ENCODE measurements around the gene UMOD.

Gene UMOD

DNA sequence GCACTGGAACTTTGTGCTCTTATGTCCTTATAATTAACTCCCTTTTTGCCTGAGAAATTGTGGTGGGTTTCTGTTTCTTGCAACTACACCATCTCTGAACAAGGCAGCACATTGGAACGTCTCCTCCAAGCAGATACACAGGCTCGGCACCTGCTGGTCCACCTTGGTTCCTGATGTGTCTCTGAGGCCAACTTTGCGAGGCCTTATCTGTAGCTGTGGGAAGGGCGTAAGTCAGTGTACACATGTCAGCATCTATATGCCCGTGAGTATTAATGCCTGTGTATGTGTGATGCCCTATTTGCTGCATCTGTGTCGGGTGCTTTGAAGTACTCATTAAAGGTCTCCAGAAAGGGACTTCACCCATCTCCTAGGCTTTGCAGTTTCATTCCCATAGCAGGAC lies 42.7 kb downstream of the UMOD start:
- DNase-seq (ENCODE audit: low read depth, low spot score), result no peak
- no peak overlapping the region for H3K9ac ChIP-seq (ENCODE audit: insufficient read length, low read depth)
- H3K36me3 ChIP-seq (ENCODE audit: insufficient read depth, insufficient read length, low read length), result no peaks in the 10 kb centered on the region
- no peak for TF ChIP-seq SUZ12 (IDR thresholded peaks at IDR 0.05; ENCODE audit: extremely low read depth, insufficient read depth, insufficient read length)
- no peak for TF ChIP-seq ZNF274 (IDR thresholded peaks at IDR 0.05; ENCODE audit: low read depth, low read length)
- no peak for TF ChIP-seq YY1 (IDR thresholded peaks at IDR 0.05; ENCODE audit: insufficient read depth, insufficient read length)
- H3K4me1 ChIP-seq (ENCODE audit: insufficient read depth, insufficient read length), result no peaks in the 10 kb centered on the region
- no peaks in the 10 kb centered on the region for H3K27me3 ChIP-seq (ENCODE audit: insufficient read depth, insufficient read length)
- peaks cover 10% of the 10 kb centered on the region; the same call in 1 of the 2 replicates for H3K9me3 ChIP-seq (ENCODE audit: insufficient read depth, low read length)
- no peak overlapping the region for H3K4me3 ChIP-seq (ENCODE audit: insufficient read length, low read depth)

GRCh38 chr16:20308801-20309590 lies 43.5 kb downstream of the UMOD start:
- Histone ChIP-seq H3K4me1 (ENCODE audit: insufficient read depth, insufficient read length) (no peaks in the 10 kb centered on the region), H3K4me3 (ENCODE audit: insufficient read length, low read depth) (no peak overlapping the region), H3K27me3 (ENCODE audit: insufficient read depth, insufficient read length) (no peaks in the 10 kb centered on the region), H3K9me3 (ENCODE audit: insufficient read depth, low read length) (peaks cover 10% of the 10 kb centered on the region; the same call in 1 of the 2 replicates), H3K9ac (ENCODE audit: insufficient read length, low read depth) (no peak overlapping the region), H3K36me3 (ENCODE audit: insufficient read depth, insufficient read length, low read length) (no peaks in the 10 kb centered on the region)
- no peak for DNase-seq (ENCODE audit: low read depth, low spot score)
- no peak for TF ChIP-seq YY1 (IDR thresholded peaks at IDR 0.05; ENCODE audit: insufficient read depth, insufficient read length)
- no peak for TF ChIP-seq ZNF274 (IDR thresholded peaks at IDR 0.05; ENCODE audit: low read depth, low read length)
- no peak for TF ChIP-seq SUZ12 (IDR thresholded peaks at IDR 0.05; ENCODE audit: extremely low read depth, insufficient read depth, insufficient read length)

- Histone ChIP-seq H3K4me3 (ENCODE audit: insufficient read length, low read depth) (no peak overlapping the region), H3K9me3 (ENCODE audit: insufficient read depth, low read length) (peaks cover 10% of the 10 kb centered on the region; the same call in 1 of the 2 replicates), H3K36me3 (ENCODE audit: insufficient read depth, insufficient read length, low read length) (no peaks in the 10 kb centered on the region), H3K27me3 (ENCODE audit: insufficient read depth, insufficient read length) (no peaks in the 10 kb centered on the region), H3K4me1 (ENCODE audit: insufficient read depth, insufficient read length) (no peaks in the 10 kb centered on the region), H3K9ac (ENCODE audit: insufficient read length, low read depth) (no peak overlapping the region)
- TF ChIP-seq YY1 (IDR thresholded peaks at IDR 0.05; ENCODE audit: insufficient read depth, insufficient read length), result no peak
- no peak for TF ChIP-seq SUZ12 (IDR thresholded peaks at IDR 0.05; ENCODE audit: extremely low read depth, insufficient read depth, insufficient read length)
- TF ChIP-seq ZNF274 (IDR thresholded peaks at IDR 0.05; ENCODE audit: low read depth, low read length), result no peak
- DNase-seq (ENCODE audit: low read depth, low spot score), result no peak
Observed at GRCh38 chr16:20308266-20308665, 44.2 kb downstream of the UMOD start.

DNA sequence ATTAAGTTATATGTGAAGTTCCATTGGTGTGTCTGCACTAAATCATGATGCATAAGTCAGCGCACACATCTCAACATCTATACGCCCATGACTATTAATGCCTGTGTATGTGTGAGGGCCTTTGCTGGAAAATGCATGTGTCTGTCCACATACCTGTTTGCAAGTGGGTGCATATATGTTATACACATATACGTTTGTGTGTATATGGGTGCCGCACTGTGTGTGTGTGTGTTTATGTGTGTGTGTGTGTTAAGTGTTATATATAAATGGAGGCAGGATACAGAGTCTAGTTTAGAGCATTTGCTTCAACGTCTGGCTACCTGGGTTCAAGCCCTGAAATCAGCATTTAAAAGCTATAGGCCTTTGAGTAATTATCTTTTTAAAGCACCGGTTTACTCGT lies 44.7 kb downstream of the UMOD start:
- H3K36me3 ChIP-seq (ENCODE audit: insufficient read depth, insufficient read length, low read length), result no peaks in the 10 kb centered on the region
- TF ChIP-seq ZNF274 (IDR thresholded peaks at IDR 0.05; ENCODE audit: low read depth, low read length) (no peak), SUZ12 (IDR thresholded peaks at IDR 0.05; ENCODE audit: extremely low read depth, insufficient read depth, insufficient read length) (no peak), YY1 (IDR thresholded peaks at IDR 0.05; ENCODE audit: insufficient read depth, insufficient read length) (no peak)
- no peak for DNase-seq (ENCODE audit: low read depth, low spot score)
- no peaks in the 10 kb centered on the region for H3K27me3 ChIP-seq (ENCODE audit: insufficient read depth, insufficient read length)
- no peaks in the 10 kb centered on the region for H3K4me1 ChIP-seq (ENCODE audit: insufficient read depth, insufficient read length)
- H3K4me3 ChIP-seq (ENCODE audit: insufficient read length, low read depth), result no peak overlapping the region
- no peak overlapping the region for H3K9ac ChIP-seq (ENCODE audit: insufficient read length, low read depth)
- peaks cover 10% of the 10 kb centered on the region; the same call in 1 of the 2 replicates for H3K9me3 ChIP-seq (ENCODE audit: insufficient read depth, low read length)

- Histone ChIP-seq H3K4me1 (ENCODE audit: insufficient read depth, insufficient read length) (no peaks in the 10 kb centered on the region), H3K9ac (ENCODE audit: insufficient read length, low read depth) (no peak overlapping the region), H3K27me3 (ENCODE audit: insufficient read depth, insufficient read length) (no peaks in the 10 kb centered on the region), H3K36me3 (ENCODE audit: insufficient read depth, insufficient read length, low read length) (no peaks in the 10 kb centered on the region), H3K4me3 (ENCODE audit: insufficient read length, low read depth) (no peak overlapping the region), H3K9me3 (ENCODE audit: insufficient read depth, low read length) (peaks cover 10% of the 10 kb centered on the region; the same call in 1 of the 2 replicates)
- TF ChIP-seq YY1 (IDR thresholded peaks at IDR 0.05; ENCODE audit: insufficient read depth, insufficient read length), result no peak
- no peak for TF ChIP-seq SUZ12 (IDR thresholded peaks at IDR 0.05; ENCODE audit: extremely low read depth, insufficient read depth, insufficient read length)
- TF ChIP-seq ZNF274 (IDR thresholded peaks at IDR 0.05; ENCODE audit: low read depth, low read length), result no peak
- no peak for DNase-seq (ENCODE audit: low read depth, low spot score)
Observed at GRCh38 chr16:20307240-20307671, 45.3 kb downstream of the UMOD start.

- H3K4me3 ChIP-seq (ENCODE audit: insufficient read length, low read depth), result no peak overlapping the region
- H3K9me3 ChIP-seq (ENCODE audit: insufficient read depth, low read length), result peaks cover 4% of the 10 kb centered on the region; the same call in 1 of the 2 replicates
- TF ChIP-seq ZNF274 (IDR thresholded peaks at IDR 0.05; ENCODE audit: low read depth, low read length) (no peak), YY1 (IDR thresholded peaks at IDR 0.05; ENCODE audit: insufficient read depth, insufficient read length) (no peak), SUZ12 (IDR thresholded peaks at IDR 0.05; ENCODE audit: extremely low read depth, insufficient read depth, insufficient read length) (no peak)
- no peak overlapping the region for H3K9ac ChIP-seq (ENCODE audit: insufficient read length, low read depth)
- no peaks in the 10 kb centered on the region for H3K36me3 ChIP-seq (ENCODE audit: insufficient read depth, insufficient read length, low read length)
- no peak for DNase-seq (ENCODE audit: low read depth, low spot score)
- no peaks in the 10 kb centered on the region for H3K27me3 ChIP-seq (ENCODE audit: insufficient read depth, insufficient read length)
- H3K4me1 ChIP-seq (ENCODE audit: insufficient read depth, insufficient read length), result no peaks in the 10 kb centered on the region
Observed at GRCh38 chr16:20306401-20306800, 46.1 kb downstream of the UMOD start.

GRCh38 chr16:20303012-20303411 lies 49.5 kb downstream of the UMOD start:
- TF ChIP-seq YY1 (IDR thresholded peaks at IDR 0.05; ENCODE audit: insufficient read depth, insufficient read length) (no peak), ZNF274 (IDR thresholded peaks at IDR 0.05; ENCODE audit: low read depth, low read length) (no peak), SUZ12 (IDR thresholded peaks at IDR 0.05; ENCODE audit: extremely low read depth, insufficient read depth, insufficient read length) (no peak)
- Histone ChIP-seq H3K4me1 (ENCODE audit: insufficient read depth, insufficient read length) (no peaks in the 10 kb centered on the region), H3K4me3 (ENCODE audit: insufficient read length, low read depth) (no peak overlapping the region), H3K9ac (ENCODE audit: insufficient read length, low read depth) (no peak overlapping the region), H3K36me3 (ENCODE audit: insufficient read depth, insufficient read length, low read length) (no peaks in the 10 kb centered on the region), H3K27me3 (ENCODE audit: insufficient read depth, insufficient read length) (no peaks in the 10 kb centered on the region), H3K9me3 (ENCODE audit: insufficient read depth, low read length) (no peaks in the 10 kb centered on the region)
- no peak for DNase-seq (ENCODE audit: low read depth, low spot score)

Measured in NT2/D1 (cell line).